ENCODE measurements around the gene ACSS3. TPM values are rescaled to one million over a fixed set of nuclear protein-coding genes. Genes with fewer than 3 reads are reported as not detected.

Gene ACSS3
- total and polyA plus RNA-seq, 2 of the 8 experiments (the other 6 are each of a cell fraction or from before 2014, with no cell fraction given): 14.4 to 24.0 TPM

DNA sequence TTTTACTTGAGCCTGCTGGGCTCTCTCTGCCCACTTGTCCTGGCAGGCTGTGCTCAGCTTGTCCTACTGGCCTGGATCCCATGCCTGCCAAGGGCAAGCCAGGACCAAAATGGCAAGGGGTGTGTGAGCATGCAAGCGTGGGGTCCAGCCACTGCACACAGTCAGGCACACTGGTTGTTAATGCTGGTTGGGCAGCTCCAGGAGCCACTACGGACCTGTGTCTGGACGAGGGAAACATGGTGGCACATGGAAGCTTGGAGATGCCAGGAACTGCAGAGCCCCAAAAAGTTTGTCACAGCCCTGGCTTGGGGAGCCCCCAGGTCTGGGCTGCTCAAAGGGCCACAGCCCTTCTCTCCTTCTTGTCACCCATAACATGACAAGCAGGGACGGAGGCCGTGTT, 83.8 kb downstream of the ACSS3 start:
- FAIRE-seq (no peak), DNase-seq (ENCODE audit: low read depth in 1 of 2, low spot score in 2 of 2) (no peak)
- ChIA-PET POLR2A (ENCODE audit: partially characterized antibody) (no interaction called here), CTCF (ENCODE audit: partially characterized antibody) (interaction anchor here (0.6 to 1.3 kb wide), 2 partner anchors 33 to 400 kb away, joined by 3 read pairs; no protein-coding TSS in a partner anchor)
- Histone ChIP-seq H2BK20ac (ENCODE audit: low read length) (no peak overlapping the region), H3K4me1 (replicated peaks in 1 of 4; ENCODE audit: control insufficient read depth in 3 of 4, insufficient read depth in 4 of 4, low read length in 3 of 4) (no peaks in the 10 kb centered on the region; a peak in 1 of 7 replicates), H3K14ac (ENCODE audit: insufficient read length) (no peak overlapping the region), H3K4me2 (ENCODE audit: insufficient read depth in 1 of 2, low read depth in 2 of 2, low read length in 2 of 2) (no peak overlapping the region), H3K9ac (replicated peaks in 1 of 4; ENCODE audit: extremely low read depth in 1 of 4, low read depth in 3 of 4, low read length in 3 of 4) (no peak overlapping the region), H4K91ac (replicated peaks; ENCODE audit: insufficient read length, low read length) (no peak overlapping the region), H2BK12ac (ENCODE audit: low read depth, low read length) (no peak overlapping the region), H3K4ac (replicated peaks; ENCODE audit: insufficient read length, low read depth, low read length) (no peak overlapping the region), H2BK5ac (ENCODE audit: low read depth, low read length) (no peak overlapping the region), H4K5ac (ENCODE audit: insufficient read length, low read depth, low read length) (no peak overlapping the region), H4K20me1 (replicated peaks in 1 of 2; ENCODE audit: control insufficient read depth in 1 of 2, insufficient read depth in 2 of 2, low read length in 2 of 2) (peaks cover 0 to 2% of the 10 kb centered on the region in 2 experiments), H3K79me2 (ENCODE audit: control insufficient read depth in 1 of 2, insufficient read depth in 2 of 2, low read length in 2 of 2) (no peaks in the 10 kb centered on the region), H3K18ac (ENCODE audit: extremely low read depth, low read length) (no peak overlapping the region), H3K56ac (replicated peaks; ENCODE audit: insufficient read length, low read depth, low read length) (no peak overlapping the region), H3K9me3 (ENCODE audit: insufficient read depth in 2 of 2, low read depth in 1 of 2, low read length in 1 of 2) (no peaks in the 10 kb centered on the region), H4K8ac (ENCODE audit: extremely low read depth, insufficient read depth, low read length) (no peak overlapping the region), H3K79me1 (ENCODE audit: low read depth, low read length) (no peaks in the 10 kb centered on the region; the same call in 1 of the 2 replicates), H2BK15ac (ENCODE audit: low read length) (no peak overlapping the region), H3K27me3 (replicated peaks in 1 of 4; ENCODE audit: control insufficient read depth in 3 of 4, extremely low read depth in 1 of 4, insufficient read depth in 3 of 4, low read length in 3 of 4) (no peaks in the 10 kb centered on the region), H3K23me2 (ENCODE audit: low read depth, low read length) (no peaks in the 10 kb centered on the region), H3K27ac (ENCODE audit: low read depth, low read length) (no peak overlapping the region), H2AFZ (ENCODE audit: low read length) (no peak overlapping the region), H3K23ac (ENCODE audit: insufficient read length) (no peak overlapping the region), H3K4me3 (ENCODE audit: extremely low read depth in 1 of 4, insufficient read depth in 2 of 4, low read depth in 3 of 4, low read length in 4 of 4) (no peak overlapping the region), H2BK120ac (replicated peaks; ENCODE audit: low read depth, low read length) (no peak overlapping the region), H3K36me3 (ENCODE audit: control insufficient read depth in 2 of 4, insufficient read depth in 4 of 4, low read length in 3 of 4) (peaks cover 0 to 3% (median under 1%) of the 10 kb centered on the region in 4 experiments; a peak in 2 of 8 replicates), H2AK5ac (ENCODE audit: low read depth, low read length) (no peak overlapping the region)
- WGBS, 2 experiments (ENCODE audit: extremely low coverage in 1 of 2, insufficient coverage in 1 of 2, insufficient read length in 1 of 2, insufficient replicate concordance in 2 of 2, low coverage in 1 of 2, low lambda C conversion rate in 2 of 2, missing lambda C conversion rate in 1 of 2): 92% methylated on average over 5 of the region's 5 CpGs; no CpG with 5 or more reads in 1 of the 2 experiments
- no peak for TF ChIP-seq POLR2A (IDR thresholded peaks at IDR 0.05; ENCODE audit: control extremely low read depth in 1 of 2, low read depth in 2 of 2, low read length in 2 of 2)
- no peak for TF ChIP-seq ZNF274 (IDR thresholded peaks at IDR 0.05; ENCODE audit: borderline replicate concordance, extremely low read depth, low read length)
- TF ChIP-seq CREB1 (IDR thresholded peaks at IDR 0.05): no peak
- TF ChIP-seq SIN3A (conservative IDR thresholded peaks at IDR 0.05 in 1 of 2, IDR thresholded peaks at IDR 0.05 in 1 of 2; ENCODE audit: low read depth in 1 of 2, low read length in 2 of 2): no peak
- TF ChIP-seq RBBP5 (IDR thresholded peaks at IDR 0.05; ENCODE audit: borderline replicate concordance, low read depth, low read length): no peak
- TF ChIP-seq EZH2 (IDR thresholded peaks at IDR 0.05; ENCODE audit: low read depth, low read length, severe bottlenecking): no peak
- no peak for TF ChIP-seq TAF1 (IDR thresholded peaks at IDR 0.05; ENCODE audit: low read depth, low read length)
- no peak for TF ChIP-seq SP4 (IDR thresholded peaks at IDR 0.05; ENCODE audit: low read length)
- no peak for TF ChIP-seq TBP (IDR thresholded peaks at IDR 0.05; ENCODE audit: low read depth, low read length)
- TF ChIP-seq, protein P1, sequence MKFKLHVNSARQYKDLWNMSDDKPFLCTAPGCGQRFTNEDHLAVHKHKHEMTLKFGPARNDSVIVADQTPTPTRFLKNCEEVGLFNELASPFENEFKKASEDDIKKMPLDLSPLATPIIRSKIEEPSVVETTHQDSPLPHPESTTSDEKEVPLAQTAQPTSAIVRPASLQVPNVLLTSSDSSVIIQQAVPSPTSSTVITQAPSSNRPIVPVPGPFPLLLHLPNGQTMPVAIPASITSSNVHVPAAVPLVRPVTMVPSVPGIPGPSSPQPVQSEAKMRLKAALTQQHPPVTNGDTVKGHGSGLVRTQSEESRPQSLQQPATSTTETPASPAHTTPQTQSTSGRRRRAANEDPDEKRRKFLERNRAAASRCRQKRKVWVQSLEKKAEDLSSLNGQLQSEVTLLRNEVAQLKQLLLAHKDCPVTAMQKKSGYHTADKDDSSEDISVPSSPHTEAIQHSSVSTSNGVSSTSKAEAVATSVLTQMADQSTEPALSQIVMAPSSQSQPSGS (IDR thresholded peaks at IDR 0.05; ENCODE audit: low read length): no peak

Data from H1 (cell line).